ENCODE data around the gene ADAMTS12. TPM values are rescaled to one million over a fixed set of nuclear protein-coding genes. Genes with fewer than 3 reads are reported as not detected.
"Not testable (repeated sequence)": the region's sequence is repeated elsewhere in the genome, so short reads cannot be mapped to it uniquely, and the experiment has no call there.

Gene ADAMTS12
- total and polyA plus RNA-seq, 2 donors: 2.5 to 28.8 TPM

GRCh38 chr5:33929925-33930690 lies 38.3 kb upstream of the ADAMTS12 start:
- no peak for DNase-seq (ENCODE audit: extremely low spot score)
- Histone ChIP-seq H3K36me3 (ENCODE audit: insufficient read depth) (no peaks in the 10 kb centered on the region), H3K4me1 (ENCODE audit: insufficient read depth) (no peaks in the 10 kb centered on the region), H3K4me3 (ENCODE audit: low read depth, low read length) (no peak overlapping the region), H3K27ac (ENCODE audit: low read depth) (no peak overlapping the region)
- 91% methylated on average over 6 of the region's 6 CpGs for WGBS

- H3K4me1 ChIP-seq (ENCODE audit: insufficient read depth): no peaks in the 10 kb centered on the region
- no peak for DNase-seq (ENCODE audit: extremely low spot score)
- H3K27ac ChIP-seq (ENCODE audit: low read depth): no peak overlapping the region
- WGBS: 76% methylated on average over 2 of the region's 2 CpGs
- no peaks in the 10 kb centered on the region for H3K36me3 ChIP-seq (ENCODE audit: insufficient read depth)
- no peak overlapping the region for H3K4me3 ChIP-seq (ENCODE audit: low read depth, low read length)
Measured at GRCh38 chr5:33928283-33928682, 36.5 kb upstream of the ADAMTS12 start.

- H3K27ac ChIP-seq (ENCODE audit: low read depth): no peak overlapping the region
- no peaks in the 10 kb centered on the region for H3K4me1 ChIP-seq (ENCODE audit: insufficient read depth)
- no peak overlapping the region for H3K4me3 ChIP-seq (ENCODE audit: low read depth, low read length)
- H3K36me3 ChIP-seq (ENCODE audit: insufficient read depth): no peaks in the 10 kb centered on the region
- DNase-seq (ENCODE audit: extremely low spot score): no peak
- 69% methylated on average over 4 of the region's 4 CpGs for WGBS
Measured at GRCh38 chr5:33927685-33928084, 35.9 kb upstream of the ADAMTS12 start.

GRCh38 chr5:33925278-33925677 lies 33.5 kb upstream of the ADAMTS12 start:
- Histone ChIP-seq H3K36me3 (ENCODE audit: insufficient read depth) (no peaks in the 10 kb centered on the region), H3K4me1 (ENCODE audit: insufficient read depth) (no peaks in the 10 kb centered on the region), H3K4me3 (ENCODE audit: low read depth, low read length) (no peak overlapping the region), H3K27ac (ENCODE audit: low read depth) (no peak overlapping the region)
- DNase-seq (ENCODE audit: extremely low spot score): no peak

- 93% methylated on average over 1 of the region's 1 CpG for WGBS
- no peak overlapping the region for H3K4me3 ChIP-seq (ENCODE audit: low read depth, low read length)
- H3K4me1 ChIP-seq (ENCODE audit: insufficient read depth): no peaks in the 10 kb centered on the region
- H3K27ac ChIP-seq (ENCODE audit: low read depth): no peak overlapping the region
- no peak for DNase-seq (ENCODE audit: extremely low spot score)
- H3K36me3 ChIP-seq (ENCODE audit: insufficient read depth): no peaks in the 10 kb centered on the region
Measured at GRCh38 chr5:33921002-33921401, 29.2 kb upstream of the ADAMTS12 start.

GRCh38 chr5:33914844-33915243 lies 23.1 kb upstream of the ADAMTS12 start:
- 93% methylated on average over 3 of the region's 3 CpGs for WGBS
- not testable (repeated sequence) for DNase-seq (ENCODE audit: extremely low spot score); H3K36me3 ChIP-seq (ENCODE audit: insufficient read depth); H3K4me3 ChIP-seq (ENCODE audit: low read depth, low read length); H3K4me1 ChIP-seq (ENCODE audit: insufficient read depth); H3K27ac ChIP-seq (ENCODE audit: low read depth)

GRCh38 chr5:33906248-33906647 lies 14.5 kb upstream of the ADAMTS12 start:
- H3K36me3 ChIP-seq (ENCODE audit: insufficient read depth); H3K4me1 ChIP-seq (ENCODE audit: insufficient read depth); H3K4me3 ChIP-seq (ENCODE audit: low read depth, low read length); DNase-seq (ENCODE audit: extremely low spot score); H3K27ac ChIP-seq (ENCODE audit: low read depth): not testable (repeated sequence)
- WGBS: 85% methylated on average over 7 of the region's 7 CpGs

- 72% methylated on average over 1 of the region's 1 CpG for WGBS
- Histone ChIP-seq H3K27ac (ENCODE audit: low read depth) (no peak overlapping the region), H3K36me3 (ENCODE audit: insufficient read depth) (no peaks in the 10 kb centered on the region), H3K4me1 (ENCODE audit: insufficient read depth) (no peaks in the 10 kb centered on the region), H3K4me3 (ENCODE audit: low read depth, low read length) (no peak overlapping the region)
- no peak for DNase-seq (ENCODE audit: extremely low spot score)
Measured at GRCh38 chr5:33905381-33905780, 13.6 kb upstream of the ADAMTS12 start.

- H3K4me1 ChIP-seq (ENCODE audit: insufficient read depth): no peaks in the 10 kb centered on the region
- H3K36me3 ChIP-seq (ENCODE audit: insufficient read depth): no peaks in the 10 kb centered on the region
- no peak overlapping the region for H3K4me3 ChIP-seq (ENCODE audit: low read depth, low read length)
- WGBS: 97% methylated on average over 2 of the region's 2 CpGs
- DNase-seq (ENCODE audit: extremely low spot score): no peak
- H3K27ac ChIP-seq (ENCODE audit: low read depth): no peak overlapping the region
Measured at GRCh38 chr5:33903118-33903517, 11.3 kb upstream of the ADAMTS12 start.

- no peak overlapping the region for H3K4me3 ChIP-seq (ENCODE audit: low read depth, low read length)
- DNase-seq (ENCODE audit: extremely low spot score): no peak
- no peak overlapping the region for H3K27ac ChIP-seq (ENCODE audit: low read depth)
- no peaks in the 10 kb centered on the region for H3K4me1 ChIP-seq (ENCODE audit: insufficient read depth)
- no peaks in the 10 kb centered on the region for H3K36me3 ChIP-seq (ENCODE audit: insufficient read depth)
- WGBS: 36% methylated on average over 1 of the region's 1 CpG
Measured at GRCh38 chr5:33901156-33901555, 9.4 kb upstream of the ADAMTS12 start.

- no peak for DNase-seq (ENCODE audit: extremely low spot score)
- 88% methylated on average over 1 of the region's 1 CpG for WGBS
- no peak overlapping the region for H3K4me3 ChIP-seq (ENCODE audit: low read depth, low read length)
- no peak overlapping the region for H3K27ac ChIP-seq (ENCODE audit: low read depth)
- no peaks in the 10 kb centered on the region for H3K4me1 ChIP-seq (ENCODE audit: insufficient read depth)
- no peaks in the 10 kb centered on the region for H3K36me3 ChIP-seq (ENCODE audit: insufficient read depth)
Measured at GRCh38 chr5:33894566-33894965, 2.8 kb upstream of the ADAMTS12 start.

GRCh38 chr5:33892620-33893137 lies 889 bp upstream of the ADAMTS12 start:
- peak; percentile 20 for DNase-seq (ENCODE audit: extremely low spot score)
- Histone ChIP-seq H3K4me1 (ENCODE audit: insufficient read depth) (no peaks in the 10 kb centered on the region), H3K4me3 (ENCODE audit: low read depth, low read length) (no peak overlapping the region), H3K27ac (ENCODE audit: low read depth) (no peak overlapping the region), H3K36me3 (ENCODE audit: insufficient read depth) (no peaks in the 10 kb centered on the region)
- WGBS: 22% methylated on average over 5 of the region's 5 CpGs

- WGBS: 2% methylated on average over 6 of the region's 6 CpGs
- Histone ChIP-seq H3K4me1 (ENCODE audit: insufficient read depth) (no peaks in the 10 kb centered on the region), H3K27ac (ENCODE audit: low read depth) (no peak overlapping the region), H3K36me3 (ENCODE audit: insufficient read depth) (no peaks in the 10 kb centered on the region), H3K4me3 (ENCODE audit: low read depth, low read length) (peak overlapping the region; percentile 49)
- DNase-seq (ENCODE audit: extremely low spot score): no peak
Measured at GRCh38 chr5:33891446-33891787, 373 bp downstream of the ADAMTS12 start.

GRCh38 chr5:33890131-33891032 lies 1.4 kb downstream of the ADAMTS12 start:
- H3K27ac ChIP-seq (ENCODE audit: low read depth): no peak overlapping the region
- DNase-seq (ENCODE audit: extremely low spot score): no peak
- H3K36me3 ChIP-seq (ENCODE audit: insufficient read depth): no peaks in the 10 kb centered on the region
- 27% methylated on average over 12 of the region's 12 CpGs for WGBS
- H3K4me3 ChIP-seq (ENCODE audit: low read depth, low read length): no peak overlapping the region
- H3K4me1 ChIP-seq (ENCODE audit: insufficient read depth): no peaks in the 10 kb centered on the region

All from urinary bladder (tissue), 4 donors.